HL-60 (cell line): ENCODE results near the gene HOXA7.

Experiments
- DNase-seq, 2 experiments: peaks; one replicate each; pipeline ENCODE4 v3.0.0-alpha.2; 2010 to 2020; ENCODE audit warnings: low read depth in 1 of 2, low spot score in 1 of 2
- H3K27ac ChIP-seq: fragments of 250-450 bp; sonication (Bioruptor Pico); replicated peaks from 2 replicates; pipeline ENCODE4 v1.5.1; 2020; ENCODE audit warnings: mild to moderate bottlenecking, moderate library complexity
- H3K27me3 ChIP-seq: fragments of 250-450 bp; sonication (Bioruptor Pico); 2 replicates; pipeline ENCODE4 v1.5.1; 2021; ENCODE audit warnings: mild to moderate bottlenecking, moderate library complexity; ENCODE audit not compliant: insufficient read depth, poor library complexity, severe bottlenecking
- H3K4me3 ChIP-seq: replicated peaks from 2 replicates; pipeline ENCODE4 v1.5.1; 2011; ENCODE audit warnings: mild to moderate bottlenecking, control low read depth, low read length; ENCODE audit not compliant: insufficient read depth
- GABPA ChIP-seq: IDR thresholded peaks from 2 replicates; pipeline ENCODE4 v1.6.1; 2012; ENCODE audit warnings: low read depth
- POLR2AphosphoS5 ChIP-seq: IDR thresholded peaks from 2 replicates; pipeline ENCODE4 v1.6.1; 2012; ENCODE audit warnings: low read depth
- SPI1 ChIP-seq: IDR thresholded peaks from 2 replicates; pipeline ENCODE4 v1.6.1; 2012; ENCODE audit warnings: low read depth, mild to moderate bottlenecking, borderline replicate concordance
- TF ChIP-seq, protein P1 (sequence below): IDR thresholded peaks from one replicate; pipeline ENCODE4 v1.5.1; 2011; ENCODE audit warnings: low read length, control low read depth, inconsistent platforms; ENCODE audit not compliant: insufficient read depth
- TF ChIP-seq, protein P2 (sequence below): IDR thresholded peaks from 2 replicates; pipeline ENCODE4 v1.6.1; 2012; ENCODE audit warnings: low read depth; ENCODE audit not compliant: insufficient replicate concordance

Gene HOXA7

DNA sequence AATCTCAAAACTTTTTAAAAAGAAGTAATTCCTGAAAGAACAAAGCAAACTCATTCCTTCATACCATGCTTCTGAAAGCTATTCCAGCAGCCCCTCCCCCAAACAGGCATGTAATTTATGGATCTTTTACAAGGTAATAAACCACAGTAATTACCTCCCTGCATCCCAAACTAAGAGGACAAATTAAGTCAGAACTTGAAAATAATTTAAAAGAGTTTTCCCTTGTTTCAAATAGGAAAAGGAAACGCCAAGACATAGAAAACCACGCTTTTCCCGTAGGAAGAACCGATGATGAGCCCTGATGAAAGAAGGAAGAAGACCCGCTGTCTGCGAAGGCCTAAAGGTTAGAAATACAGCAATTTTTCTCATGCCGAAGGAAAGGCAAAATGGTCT lies 34.8 kb downstream of the HOXA7 start:
- no peak for TF ChIP-seq POLR2AphosphoS5
- TF ChIP-seq, protein P1, sequence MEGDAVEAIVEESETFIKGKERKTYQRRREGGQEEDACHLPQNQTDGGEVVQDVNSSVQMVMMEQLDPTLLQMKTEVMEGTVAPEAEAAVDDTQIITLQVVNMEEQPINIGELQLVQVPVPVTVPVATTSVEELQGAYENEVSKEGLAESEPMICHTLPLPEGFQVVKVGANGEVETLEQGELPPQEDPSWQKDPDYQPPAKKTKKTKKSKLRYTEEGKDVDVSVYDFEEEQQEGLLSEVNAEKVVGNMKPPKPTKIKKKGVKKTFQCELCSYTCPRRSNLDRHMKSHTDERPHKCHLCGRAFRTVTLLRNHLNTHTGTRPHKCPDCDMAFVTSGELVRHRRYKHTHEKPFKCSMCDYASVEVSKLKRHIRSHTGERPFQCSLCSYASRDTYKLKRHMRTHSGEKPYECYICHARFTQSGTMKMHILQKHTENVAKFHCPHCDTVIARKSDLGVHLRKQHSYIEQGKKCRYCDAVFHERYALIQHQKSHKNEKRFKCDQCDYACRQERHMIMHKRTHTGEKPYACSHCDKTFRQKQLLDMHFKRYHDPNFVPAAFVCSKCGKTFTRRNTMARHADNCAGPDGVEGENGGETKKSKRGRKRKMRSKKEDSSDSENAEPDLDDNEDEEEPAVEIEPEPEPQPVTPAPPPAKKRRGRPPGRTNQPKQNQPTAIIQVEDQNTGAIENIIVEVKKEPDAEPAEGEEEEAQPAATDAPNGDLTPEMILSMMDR: no peak
- no peak for DNase-seq
- H3K27ac ChIP-seq: no peak overlapping the region
- peaks cover 7% of the 10 kb centered on the region for H3K27me3 ChIP-seq
- H3K4me3 ChIP-seq: no peak overlapping the region

DNA sequence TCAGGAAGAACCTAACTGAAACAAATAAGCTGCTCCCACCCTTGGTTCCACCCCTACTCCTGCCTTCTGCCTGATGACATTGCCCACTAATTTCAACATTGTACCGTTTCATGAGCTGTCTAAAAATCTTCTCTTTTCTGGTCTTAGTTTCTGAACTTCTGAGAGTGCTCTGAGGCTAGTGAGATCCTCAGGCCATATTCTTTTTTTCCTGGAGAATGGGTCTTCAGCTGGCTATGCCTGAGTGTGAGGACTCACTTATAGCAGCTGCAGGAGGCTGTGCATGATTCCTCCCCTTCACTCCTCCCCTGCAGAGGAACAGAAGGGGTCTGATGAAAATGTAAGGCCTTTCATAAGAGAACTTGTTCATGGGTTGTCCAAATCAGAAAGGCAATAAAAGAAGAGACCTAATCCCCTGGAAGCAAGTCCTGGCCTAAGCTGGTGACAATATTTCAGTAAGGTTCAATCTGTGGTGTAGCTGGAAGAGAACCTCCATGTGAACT lies 37.0 kb downstream of the HOXA7 start:
- H3K27me3 ChIP-seq: peaks cover 3% of the 10 kb centered on the region
- H3K27ac ChIP-seq: no peak overlapping the region
- DNase-seq: no peak
- H3K4me3 ChIP-seq: no peak overlapping the region
- TF ChIP-seq, protein P2, sequence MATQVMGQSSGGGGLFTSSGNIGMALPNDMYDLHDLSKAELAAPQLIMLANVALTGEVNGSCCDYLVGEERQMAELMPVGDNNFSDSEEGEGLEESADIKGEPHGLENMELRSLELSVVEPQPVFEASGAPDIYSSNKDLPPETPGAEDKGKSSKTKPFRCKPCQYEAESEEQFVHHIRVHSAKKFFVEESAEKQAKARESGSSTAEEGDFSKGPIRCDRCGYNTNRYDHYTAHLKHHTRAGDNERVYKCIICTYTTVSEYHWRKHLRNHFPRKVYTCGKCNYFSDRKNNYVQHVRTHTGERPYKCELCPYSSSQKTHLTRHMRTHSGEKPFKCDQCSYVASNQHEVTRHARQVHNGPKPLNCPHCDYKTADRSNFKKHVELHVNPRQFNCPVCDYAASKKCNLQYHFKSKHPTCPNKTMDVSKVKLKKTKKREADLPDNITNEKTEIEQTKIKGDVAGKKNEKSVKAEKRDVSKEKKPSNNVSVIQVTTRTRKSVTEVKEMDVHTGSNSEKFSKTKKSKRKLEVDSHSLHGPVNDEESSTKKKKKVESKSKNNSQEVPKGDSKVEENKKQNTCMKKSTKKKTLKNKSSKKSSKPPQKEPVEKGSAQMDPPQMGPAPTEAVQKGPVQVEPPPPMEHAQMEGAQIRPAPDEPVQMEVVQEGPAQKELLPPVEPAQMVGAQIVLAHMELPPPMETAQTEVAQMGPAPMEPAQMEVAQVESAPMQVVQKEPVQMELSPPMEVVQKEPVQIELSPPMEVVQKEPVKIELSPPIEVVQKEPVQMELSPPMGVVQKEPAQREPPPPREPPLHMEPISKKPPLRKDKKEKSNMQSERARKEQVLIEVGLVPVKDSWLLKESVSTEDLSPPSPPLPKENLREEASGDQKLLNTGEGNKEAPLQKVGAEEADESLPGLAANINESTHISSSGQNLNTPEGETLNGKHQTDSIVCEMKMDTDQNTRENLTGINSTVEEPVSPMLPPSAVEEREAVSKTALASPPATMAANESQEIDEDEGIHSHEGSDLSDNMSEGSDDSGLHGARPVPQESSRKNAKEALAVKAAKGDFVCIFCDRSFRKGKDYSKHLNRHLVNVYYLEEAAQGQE: no peak
- TF ChIP-seq GABPA (no peak), POLR2AphosphoS5 (no peak), SPI1 (no peak)
- TF ChIP-seq, protein P1: no peak

DNA sequence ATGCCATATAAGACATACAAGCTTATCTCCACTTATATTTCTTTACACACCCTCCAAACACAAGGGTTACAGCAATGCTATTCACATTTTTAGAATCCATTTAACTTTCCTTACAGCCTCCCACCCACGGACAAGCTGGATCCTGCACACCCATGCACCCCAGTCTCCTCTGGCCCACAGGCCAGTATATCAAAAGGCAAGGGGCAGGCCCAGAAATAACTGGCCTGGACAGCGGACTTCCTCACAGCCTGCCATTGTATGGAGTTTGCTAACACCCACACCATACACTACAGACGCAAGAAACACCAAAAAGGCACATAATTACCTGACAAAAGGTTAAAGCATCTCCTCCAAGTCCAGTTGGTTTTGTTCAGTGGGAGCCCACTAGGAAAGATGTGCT lies 37.9 kb downstream of the HOXA7 start:
- H3K4me3 ChIP-seq: no peak overlapping the region
- TF ChIP-seq, protein P1: no peak
- TF ChIP-seq SPI1 (no peak), POLR2AphosphoS5 (no peak), GABPA (no peak)
- TF ChIP-seq, protein P2: no peak
- no peak for DNase-seq
- H3K27ac ChIP-seq: no peak overlapping the region
- H3K27me3 ChIP-seq: peaks cover 3% of the 10 kb centered on the region

DNA sequence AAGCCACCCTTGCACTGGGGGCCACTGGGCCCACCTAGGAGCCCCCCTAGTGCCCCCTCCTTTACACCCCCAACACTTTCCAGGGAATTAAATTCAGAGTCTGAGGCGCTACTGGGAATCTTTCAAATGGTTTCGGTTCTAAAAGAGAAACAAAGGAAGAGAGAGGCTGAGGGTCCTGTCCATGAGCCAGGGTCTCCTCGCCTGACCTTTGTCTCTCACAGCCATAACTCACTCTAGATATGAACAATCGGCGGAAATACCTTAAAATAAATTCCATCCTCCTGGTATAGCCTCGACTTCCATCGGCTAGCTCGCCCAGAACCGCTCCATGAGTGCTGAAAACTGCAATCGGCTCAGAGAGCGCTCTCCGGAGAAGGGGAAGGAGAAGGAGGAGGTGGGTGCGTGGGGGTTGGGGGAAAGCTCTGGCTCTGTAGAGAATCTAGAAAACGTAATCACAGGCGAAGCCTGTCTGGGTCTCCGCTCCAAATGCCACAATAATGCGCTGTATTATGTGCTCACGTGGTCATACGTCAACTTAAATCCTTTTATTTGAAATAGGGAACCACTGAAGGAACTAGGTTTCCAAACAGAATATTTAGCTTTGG lies 38.5 kb downstream of the HOXA7 start:
- Histone ChIP-seq H3K27ac (no peak overlapping the region), H3K4me3 (no peak overlapping the region), H3K27me3 (peaks cover 3% of the 10 kb centered on the region)
- TF ChIP-seq, protein P1: no peak
- TF ChIP-seq POLR2AphosphoS5: no peak
- no peak for TF ChIP-seq SPI1
- TF ChIP-seq GABPA: no peak
- TF ChIP-seq, protein P2: no peak
- DNase-seq: no peak
